SKM-1 treated with dmso at 0.1 percent for 144 hours (cell line): ENCODE measurements around the gene TNPO3.
"Not testable (repeated sequence)": the region's sequence is repeated elsewhere in the genome, so short reads cannot be mapped to it uniquely, and the experiment has no call there.

Source experiments
- DNase-seq: peaks from one replicate; lab custom pipeline; 2025; ENCODE audit not compliant: unreplicated experiment; lab: John Stamatoyannopoulos, UW

Gene TNPO3

DNA sequence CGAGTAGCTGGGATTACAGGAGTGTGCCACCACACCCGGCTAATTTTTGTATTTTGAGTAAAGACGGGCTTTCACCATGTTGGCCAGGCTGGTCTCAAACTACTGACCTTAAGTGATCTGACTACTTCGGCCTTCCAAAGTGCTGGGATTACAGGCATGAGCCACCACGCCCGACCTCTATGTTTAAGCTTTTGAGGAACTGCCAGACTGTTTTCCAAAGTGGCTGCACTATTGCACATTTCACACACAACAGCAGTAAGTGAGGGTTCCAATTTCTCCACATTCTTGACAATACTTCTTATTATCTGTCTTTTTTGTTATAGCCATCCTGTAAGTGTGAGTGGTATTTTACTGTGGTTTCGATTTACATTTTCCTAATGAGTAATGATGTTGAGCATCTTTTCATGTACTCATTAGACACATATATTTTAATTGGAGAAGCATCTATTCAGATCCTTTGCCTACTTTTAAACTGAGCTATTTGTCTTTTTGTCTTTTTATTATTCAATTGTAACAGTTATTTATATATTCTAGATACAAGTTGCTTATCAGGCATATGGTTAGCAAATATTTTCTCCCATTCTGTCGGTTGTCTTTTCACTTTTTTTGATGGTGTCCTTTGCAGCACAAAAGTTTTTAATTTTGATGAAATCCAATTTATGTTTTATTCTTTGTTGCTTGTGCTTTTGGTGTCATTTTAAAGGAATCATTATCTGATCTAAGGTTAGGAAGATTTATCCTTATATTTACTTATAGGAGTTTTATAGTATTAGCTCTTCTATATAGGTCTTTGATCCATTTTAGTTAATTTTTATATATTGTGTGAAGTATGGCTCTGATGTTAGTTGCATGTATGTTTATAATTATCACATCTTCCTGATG lies 130.0 kb downstream of the TNPO3 start:
- no peak for DNase-seq

DNA sequence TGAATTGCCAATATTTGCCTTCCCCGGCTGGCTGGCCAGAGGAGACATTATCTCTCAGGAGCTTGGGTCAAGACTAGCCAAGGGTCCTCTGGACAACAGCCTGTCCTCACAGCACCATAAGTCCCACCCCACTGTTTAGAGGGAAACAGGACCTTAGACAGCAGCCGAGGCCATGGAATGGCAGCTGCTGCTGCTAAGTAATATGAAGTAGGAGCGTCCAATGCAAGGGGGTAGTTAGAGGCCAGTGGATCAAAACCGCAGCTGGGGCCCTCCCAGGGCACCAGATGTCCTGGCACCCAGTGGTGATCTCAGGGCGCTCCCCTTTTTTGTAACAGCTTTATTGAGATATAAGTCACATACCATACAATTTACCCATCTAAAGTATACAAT lies 131.5 kb downstream of the TNPO3 start:
- no peak for DNase-seq

DNA sequence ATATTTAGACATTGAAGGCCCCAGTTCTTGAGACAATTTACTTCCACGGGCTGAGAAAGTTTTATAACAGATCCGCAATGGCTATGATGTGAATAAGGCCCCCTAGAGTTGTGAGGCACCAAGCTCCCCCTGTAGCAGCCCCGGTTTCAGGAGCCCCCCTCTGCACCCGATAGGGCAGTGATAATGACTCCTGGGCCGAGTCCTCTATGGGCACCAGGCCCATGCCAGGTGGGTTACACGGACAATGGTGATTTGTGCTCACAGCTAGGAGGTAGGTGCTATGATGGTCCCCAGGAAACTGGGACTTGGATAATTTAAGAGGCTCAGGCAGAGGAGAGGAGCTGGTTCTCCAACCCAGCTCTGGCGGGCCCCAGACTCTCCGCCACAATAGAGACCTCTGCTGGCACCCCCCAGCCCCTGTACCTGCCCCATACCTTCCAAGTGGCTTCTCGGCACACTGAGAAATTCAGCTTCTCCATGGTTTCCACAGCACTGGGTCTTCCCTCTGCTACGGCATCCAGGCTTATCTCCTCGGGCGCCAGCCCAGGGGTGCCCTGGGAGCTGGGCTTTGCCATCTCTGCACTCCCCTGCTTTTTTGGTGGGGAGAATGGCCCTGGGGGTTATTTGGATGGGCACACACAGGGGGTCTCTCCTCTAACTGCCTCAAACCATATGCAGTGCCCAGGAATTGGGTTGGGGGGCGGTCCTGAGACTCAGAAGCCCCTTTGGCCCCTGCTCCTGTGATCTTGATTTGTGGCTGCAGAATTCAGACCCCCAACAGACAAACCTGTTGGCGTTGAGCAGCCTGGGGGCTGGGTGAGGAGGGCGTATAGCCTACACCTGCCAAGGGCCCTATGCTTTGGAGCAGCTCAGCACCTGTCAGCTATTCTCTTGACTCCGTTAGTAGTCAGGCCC lies 132.2 kb downstream of the TNPO3 start:
- DNase-seq: no peak

DNA sequence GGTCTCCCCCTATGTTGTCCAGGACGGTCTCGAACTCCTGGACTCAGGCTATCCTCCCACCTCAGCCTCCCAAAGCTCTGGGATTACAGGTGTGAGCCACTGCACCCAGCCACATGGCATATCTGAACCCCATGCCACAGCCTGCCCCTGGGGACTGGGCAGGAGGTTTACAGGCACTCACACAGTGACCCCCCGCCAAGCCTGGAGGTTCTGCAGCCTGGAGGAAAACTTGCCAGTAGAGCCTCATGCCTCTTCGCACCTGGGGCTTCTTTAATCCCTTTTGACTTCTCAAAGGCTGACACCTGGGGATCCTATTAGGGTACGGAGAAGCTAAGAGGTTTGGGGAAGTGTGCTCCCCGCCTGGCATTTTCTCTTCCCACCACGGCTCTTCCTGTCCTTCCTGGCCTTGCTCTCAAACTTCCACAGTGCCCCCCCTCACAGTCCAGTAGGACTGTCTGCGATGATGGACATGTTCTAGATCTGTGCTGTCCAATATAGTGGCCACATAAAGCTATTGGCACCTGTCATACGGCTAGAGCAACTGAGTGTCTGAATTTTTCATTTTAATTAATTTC lies 133.0 kb downstream of the TNPO3 start:
- no peak for DNase-seq

DNA sequence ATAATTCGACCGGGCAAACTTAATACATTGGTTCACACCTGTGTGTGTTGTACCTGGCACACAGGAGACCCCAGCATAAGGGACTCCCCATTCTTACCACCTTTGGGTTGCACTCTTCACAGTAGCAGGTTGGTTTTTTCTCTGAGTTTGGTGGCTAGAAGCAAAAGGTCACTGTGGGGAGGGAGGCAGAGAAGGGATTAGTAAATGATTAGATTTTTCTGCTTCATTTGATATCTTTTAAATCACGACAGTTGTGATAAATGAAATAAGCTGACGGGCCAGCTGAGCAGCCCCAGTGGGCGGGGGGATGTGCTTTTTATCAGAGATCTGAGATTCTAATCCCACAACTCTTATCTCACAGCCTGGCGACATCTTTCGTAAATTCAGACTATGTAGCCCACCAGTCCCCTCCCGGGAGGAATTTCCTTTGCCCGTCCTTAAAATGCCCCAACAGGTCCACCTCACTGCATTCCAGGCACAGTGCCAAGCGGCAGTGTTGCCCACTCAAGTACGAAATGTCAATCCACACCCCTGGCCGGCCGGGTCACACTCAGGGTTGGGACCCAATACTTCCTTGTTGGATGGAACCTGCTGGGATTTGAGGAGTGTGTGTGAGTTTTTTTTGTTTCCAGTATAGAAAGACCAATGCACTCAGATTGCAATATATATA lies 133.9 kb downstream of the TNPO3 start:
- no peak for DNase-seq

DNA sequence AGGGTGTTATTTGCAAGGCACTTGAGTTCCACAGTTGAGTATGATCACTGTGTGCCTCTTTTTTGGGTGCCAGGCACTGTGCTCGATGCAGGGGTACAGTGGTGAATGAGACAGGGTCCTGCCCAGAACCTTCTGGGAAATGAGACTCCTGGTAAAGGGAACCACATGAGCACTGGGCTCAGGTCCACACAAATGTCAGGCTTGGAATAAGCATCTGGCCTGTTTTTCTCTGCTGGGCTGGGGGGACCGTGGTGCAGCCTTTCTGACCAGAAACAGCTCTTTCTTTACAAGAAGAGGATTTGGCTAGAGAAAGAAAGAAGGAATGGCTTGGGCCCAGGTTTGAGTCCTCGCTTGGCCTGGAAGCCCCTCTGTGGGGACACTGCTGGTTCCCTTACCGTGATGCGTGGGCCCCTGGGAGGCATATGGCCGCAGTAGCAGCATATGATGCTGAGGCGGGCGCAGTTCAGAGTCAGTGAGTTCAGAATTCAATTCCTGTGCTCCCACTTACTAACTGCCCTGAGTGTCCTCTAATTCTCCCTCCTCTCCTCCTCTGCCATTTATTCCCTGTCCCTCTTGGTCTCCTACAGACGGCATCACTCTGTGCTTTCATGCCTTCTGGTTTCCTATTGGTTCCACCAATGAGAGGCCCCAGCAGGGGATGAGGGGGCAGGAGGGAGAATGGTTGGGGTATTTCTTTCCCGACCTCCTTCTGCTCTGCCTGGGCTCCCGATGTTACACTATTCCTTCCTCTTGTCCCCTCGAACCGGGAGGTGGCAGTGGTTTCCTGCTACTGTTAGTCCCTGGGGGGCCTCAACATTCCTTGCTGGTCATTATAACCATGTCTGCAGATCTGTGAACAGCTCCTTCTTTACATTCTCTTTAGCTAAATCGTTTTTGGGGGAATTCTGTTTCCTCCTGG lies 134.8 kb downstream of the TNPO3 start:
- no peak for DNase-seq

DNA sequence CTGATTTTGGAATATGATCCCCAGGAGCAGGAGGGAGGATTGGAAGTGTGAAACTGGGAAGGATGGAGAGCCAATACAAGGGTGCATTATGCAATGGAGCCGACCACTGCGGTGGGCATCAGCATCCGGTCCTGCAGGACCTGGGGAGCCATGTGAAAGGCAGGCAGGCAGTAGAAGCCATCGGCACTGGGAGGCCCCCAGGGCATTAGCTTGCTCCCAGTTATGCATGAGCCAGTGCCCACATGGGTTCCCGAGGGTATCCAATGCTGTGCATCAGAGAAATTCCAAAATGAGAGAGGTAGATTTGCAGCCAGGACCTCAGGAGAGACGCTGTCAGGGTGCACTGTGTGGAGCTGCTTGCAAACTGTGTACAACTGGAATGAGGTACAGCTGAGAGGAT lies 135.7 kb downstream of the TNPO3 start:
- no peak for DNase-seq

DNA sequence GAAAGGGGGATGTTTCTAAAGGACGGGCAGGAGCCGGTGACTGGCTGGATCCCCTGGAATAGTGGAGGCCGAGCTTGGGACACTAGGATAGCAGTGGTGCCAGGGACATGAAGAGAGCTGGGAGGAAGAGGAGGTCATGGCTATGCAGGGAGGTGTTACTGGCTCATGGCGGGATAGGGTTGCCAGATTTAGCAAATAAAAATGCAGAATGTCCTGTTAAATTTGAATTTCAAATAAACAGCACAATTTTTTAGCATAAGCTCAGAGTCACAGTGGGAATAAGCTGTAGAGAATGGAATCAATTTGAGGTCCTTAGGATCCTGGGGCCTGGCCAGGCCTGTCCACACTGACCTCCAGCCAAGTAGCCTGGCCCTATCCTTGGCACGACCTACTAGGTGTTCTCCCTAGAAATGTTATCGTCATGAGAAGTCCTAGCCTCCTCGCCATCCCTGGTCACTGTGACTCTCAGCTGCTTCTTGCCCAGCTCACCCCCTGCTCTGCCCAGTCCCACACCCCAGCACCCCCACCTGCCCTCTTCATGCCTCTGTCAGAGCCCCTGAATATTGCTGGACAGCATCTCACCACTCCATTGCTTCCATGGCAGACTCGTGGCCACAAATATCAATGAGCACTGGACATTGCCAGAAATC lies 136.8 kb downstream of the TNPO3 start:
- DNase-seq: no peak

DNA sequence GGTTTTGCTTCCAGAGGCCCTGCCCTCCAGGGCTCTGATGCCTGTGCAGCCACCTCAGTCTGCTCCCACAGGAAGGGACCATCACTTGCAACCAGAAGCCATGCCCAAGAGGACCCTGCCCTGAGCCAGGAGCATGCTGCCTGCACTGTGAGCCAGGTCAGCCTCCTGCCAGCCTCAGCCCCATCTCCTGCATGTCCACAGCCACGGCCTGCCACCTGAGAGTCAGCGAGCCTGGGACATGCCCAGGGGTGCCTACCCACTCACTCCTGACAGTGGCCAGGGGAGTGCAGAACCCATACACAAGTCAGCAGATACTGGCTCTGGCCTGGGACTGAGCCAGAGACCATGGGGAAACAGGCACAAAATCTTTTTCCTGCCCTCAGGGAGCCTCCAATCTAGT lies 137.8 kb downstream of the TNPO3 start:
- no peak for DNase-seq

DNA sequence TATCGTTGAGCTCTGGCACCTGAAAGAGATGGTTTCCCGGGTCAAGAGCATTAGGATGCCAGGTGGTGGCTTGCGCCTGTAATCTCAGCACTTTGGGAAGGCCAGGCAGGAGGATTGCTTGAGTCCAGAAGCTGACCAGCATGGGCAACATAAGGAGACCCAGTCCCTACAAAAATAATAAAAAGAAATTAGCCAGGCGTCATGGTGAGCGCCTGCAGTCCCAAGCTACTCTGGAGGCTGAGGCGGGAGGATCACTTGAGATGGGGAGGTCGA lies 138.3 kb downstream of the TNPO3 start:
- DNase-seq: no peak

DNA sequence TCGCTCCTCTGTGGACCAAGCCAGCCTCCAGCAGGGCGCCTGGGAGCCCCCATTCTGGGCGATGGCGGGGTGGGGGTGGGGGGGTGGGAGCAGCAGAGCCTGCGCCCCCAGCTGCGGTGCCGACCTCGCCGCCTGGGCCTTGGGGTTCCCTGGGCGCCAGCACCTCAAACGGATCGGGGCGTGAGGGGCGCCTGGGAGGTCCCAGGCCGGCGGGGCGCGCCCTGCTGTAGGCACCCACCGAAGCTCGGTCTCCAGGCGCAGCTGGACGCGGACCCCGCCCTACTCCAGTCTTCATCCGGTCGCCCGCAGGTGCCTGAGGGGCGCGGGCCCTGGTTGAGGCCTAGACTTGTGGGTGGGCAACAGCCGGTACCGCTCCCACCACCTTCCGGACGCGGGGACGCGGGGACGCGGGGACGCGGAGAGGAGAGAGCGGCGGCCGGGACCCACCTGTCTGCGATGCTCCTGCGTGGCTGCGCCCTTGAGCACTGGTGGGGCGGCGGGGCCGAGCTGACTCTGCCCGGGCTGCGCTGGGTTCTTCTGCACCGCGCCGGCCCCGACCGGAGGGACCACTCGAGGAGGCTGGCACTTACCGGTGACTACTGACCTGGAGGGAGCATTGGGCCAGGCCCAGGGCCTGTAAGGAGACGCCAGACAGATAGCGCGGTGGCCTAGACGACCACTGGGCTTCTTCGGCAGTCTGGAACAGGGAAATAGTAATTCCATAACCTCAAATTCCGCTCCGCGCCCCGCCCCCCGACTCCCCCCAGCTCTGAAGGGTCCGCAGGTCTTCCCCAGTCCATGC lies 138.9 kb downstream of the TNPO3 start:
- DNase-seq: no peak

DNA sequence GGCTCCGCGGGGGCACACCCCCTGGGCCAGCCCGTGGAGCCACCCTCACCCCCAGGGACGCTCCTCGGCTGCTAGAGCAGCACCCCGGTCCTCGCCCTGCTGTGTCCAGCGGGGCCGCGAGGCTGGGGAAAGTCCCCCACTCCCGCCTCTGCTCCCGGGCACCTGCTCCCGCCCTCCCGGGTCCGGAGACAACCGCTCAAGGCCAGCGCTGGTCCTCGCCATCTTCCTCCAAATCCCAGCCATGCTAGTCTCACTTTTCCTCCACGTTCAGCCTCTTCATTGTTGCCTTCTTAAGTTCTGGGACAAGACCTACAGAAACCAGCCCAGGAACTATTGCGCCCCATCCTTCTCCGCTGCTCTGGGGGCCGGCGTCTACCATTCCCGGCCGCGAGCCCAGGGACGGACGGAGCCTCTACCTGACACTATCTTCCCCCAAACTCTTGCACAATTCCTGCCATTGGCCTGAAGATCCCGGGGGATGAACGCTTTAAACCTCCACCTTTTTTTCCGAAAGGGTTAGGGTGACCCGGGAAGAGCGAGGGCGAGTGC lies 139.6 kb downstream of the TNPO3 start:
- DNase-seq: no peak

DNA sequence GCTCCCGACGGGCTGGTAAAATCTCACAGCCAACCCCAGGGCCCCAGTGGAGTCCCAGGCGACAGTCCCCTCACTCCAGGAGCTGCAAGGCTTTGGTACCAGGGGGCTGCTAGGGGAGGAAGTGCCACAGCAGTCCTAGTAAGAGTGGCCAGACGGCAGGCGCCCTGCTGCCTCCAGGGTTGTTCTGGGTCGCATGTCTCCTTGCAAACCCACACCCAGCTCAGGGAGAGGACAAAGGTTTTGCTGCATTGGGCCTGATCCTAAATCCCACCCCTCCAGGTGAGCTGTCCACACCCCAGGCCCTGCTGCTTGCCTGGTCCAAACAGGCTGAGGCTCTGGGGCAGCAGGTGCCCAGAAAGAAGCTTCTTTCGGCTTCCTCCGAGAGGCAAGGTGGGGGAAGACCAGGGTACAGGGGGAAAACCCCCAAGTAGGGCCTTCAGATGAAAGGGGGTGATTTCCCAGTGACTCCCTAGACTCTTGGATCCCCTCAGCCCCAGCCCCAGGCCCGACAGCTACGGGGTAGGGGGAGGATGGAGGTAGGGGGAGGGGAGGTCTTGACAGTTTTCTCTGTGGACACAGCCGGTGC lies 140.3 kb downstream of the TNPO3 start:
- no peak for DNase-seq

DNA sequence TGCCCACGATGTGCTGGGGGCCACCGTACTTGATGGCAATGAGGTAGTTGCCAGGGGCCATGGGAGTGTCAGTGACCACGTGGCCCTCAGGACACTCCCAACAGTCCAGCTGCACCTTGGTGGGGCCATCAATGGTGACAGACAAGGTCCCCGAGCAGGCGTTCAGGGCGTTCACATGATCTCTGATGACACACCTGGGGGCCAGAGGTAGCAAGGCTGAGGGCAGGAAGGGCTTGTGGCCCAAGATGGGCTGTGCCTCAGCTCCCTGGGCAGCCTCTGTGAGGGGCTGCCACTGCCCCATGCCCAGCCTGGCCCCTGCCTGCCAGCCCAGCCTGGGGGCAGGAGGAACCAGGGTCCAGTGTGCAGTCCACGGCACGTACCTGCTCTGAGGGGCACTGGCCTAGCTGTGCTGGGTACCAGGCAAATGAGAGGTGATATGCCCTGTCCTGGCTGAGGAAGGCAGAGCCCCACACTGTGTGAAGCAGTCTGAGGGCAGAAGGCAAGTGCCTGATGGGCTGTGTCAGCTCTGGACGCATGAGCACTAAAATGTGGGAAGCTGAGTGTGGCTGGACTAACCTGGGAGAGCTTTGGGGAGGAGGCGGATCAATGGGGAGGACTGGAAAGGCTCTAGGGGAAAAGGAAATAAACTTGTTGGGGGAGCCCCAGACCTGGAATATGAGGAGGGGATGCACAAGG lies 140.9 kb downstream of the TNPO3 start:
- DNase-seq: no peak

DNA sequence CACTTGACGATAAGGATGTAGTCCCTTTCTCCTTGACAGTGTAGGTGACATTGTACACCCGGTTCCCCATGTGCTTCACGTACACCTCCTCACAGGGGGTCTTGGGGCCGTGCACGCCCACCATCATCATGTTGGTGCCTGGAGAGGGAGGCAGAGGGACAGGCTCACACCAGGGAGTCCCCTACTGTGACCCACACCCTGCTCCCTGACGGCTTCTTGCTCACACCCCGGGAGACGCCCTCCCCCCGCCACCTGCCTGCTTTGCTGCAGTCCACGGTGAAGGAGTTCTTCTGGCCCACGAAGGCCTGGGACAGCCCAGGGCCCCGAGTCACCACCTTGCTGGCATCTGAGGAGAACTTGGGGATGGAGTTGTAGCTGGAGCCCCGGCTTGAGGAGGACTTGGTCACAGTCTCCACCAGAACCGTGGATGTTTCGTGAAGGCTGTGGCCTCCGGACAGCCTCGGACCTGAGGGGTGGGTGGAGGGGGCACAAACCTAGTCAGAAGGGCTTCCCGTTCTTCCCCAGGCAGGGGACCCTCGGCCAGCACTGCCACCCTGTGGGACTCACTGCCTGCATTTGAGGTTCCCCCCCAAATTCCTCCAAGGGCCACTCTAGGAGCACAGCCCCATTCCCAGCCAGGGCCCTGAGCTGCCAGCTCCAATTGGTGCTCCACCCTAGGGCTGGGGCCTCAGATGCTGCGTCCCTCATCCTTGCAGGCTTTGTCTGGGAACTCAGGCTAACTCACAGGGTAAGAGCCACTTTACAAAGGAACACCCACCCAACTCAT lies 142.0 kb downstream of the TNPO3 start:
- DNase-seq: not testable (repeated sequence)

DNA sequence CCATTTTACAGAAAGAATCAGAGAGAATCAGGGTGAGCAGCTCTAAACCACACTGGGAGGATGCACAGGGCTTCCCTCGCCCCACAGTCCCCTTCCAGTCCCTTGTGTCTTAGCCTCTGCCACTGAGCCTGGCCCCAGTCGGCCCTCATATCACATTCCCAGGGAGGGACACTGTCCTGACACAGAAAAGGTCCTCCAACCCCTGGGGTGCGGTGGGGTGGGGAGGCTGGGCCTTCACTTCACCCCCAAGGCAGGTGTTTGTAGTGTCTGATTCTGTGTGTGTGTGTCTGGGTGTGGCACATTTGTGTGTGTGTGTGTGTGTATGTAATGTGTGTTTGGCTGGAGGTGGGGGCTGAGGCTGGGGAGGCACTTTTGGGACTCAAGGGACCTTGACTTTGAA lies 142.6 kb downstream of the TNPO3 start:
- no peak for DNase-seq

DNA sequence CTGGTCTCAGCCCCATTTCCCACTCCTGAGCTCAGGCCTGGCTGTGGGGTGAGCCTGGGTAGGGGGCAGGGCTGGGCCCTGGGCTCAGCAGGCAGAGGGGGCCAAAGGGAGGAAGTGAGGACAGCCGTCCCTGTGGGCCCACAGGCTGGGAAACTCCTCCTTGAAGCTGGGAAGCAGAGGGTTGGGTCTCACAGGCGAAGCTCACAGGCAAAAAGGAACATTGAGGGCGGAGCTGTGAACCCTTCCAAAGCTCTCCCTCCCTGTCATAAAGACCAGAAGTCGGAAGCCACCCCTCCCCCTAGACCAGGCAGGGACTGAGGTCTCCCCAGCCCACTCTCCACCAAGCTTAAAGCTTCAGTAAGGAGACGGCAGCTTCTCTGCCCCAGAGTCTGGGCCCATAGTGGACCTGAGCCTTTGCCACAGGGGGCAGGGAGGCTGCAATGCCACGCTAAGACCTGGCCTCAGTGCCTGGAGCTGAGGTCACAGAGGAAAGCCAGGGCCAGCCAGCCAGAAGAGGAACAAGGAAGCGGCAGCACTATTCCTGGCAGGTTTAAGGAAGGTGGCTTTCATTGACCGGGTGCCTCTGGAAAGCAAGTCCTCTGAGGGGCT lies 143.4 kb downstream of the TNPO3 start:
- DNase-seq: no peak
